Stimulated activated CD8-positive, alpha-beta memory T cell treated with anti-CD3 and anti-CD28 coated beads, Interleukin-15, amount 100 ng/mL, for 48 hours (primary cell): ENCODE data around the gene EIF2D.
"Not testable (repeated sequence)": the region's sequence is repeated elsewhere in the genome, so short reads cannot be mapped to it uniquely, and the experiment has no call there.

ENCODE experiments used
- DNase-seq, 2 donors: peaks; one replicate each; pipeline ENCODE4 v3.0.0-alpha.2; 2020; ENCODE audit warnings: low read depth in 2 of 2

EIF2D gene

GRCh38 chr1:206612129-206612876 is at the start of gene EIF2D:
EIF2D (minus strand) TSS chr1:206612465; CDS start chr1:206612342, 123 bp downstream.
- peak; percentile 90 to 91 for DNase-seq

GRCh38 chr1:206661161-206661820 is 49.0 kb upstream of the EIF2D start:
- DNase-seq = no peak

- DNase-seq = no peak
Observed at GRCh38 chr1:206660136-206660535, 47.9 kb upstream of the EIF2D start.

GRCh38 chr1:206658981-206659273 is 46.7 kb upstream of the EIF2D start:
- DNase-seq = no peak

GRCh38 chr1:206658264-206658980 is 46.2 kb upstream of the EIF2D start:
- peak in 1 of 2 donors; percentile 38 for DNase-seq

GRCh38 chr1:206657751-206658150 is 45.5 kb upstream of the EIF2D start:
- DNase-seq = no peak

- DNase-seq = no peak
Observed at GRCh38 chr1:206656936-206657335, 44.7 kb upstream of the EIF2D start.

GRCh38 chr1:206655471-206655882 is 43.2 kb upstream of the EIF2D start:
- DNase-seq = no peak

- no peak for DNase-seq
Observed at GRCh38 chr1:206654828-206655227, 42.6 kb upstream of the EIF2D start.

- no peak for DNase-seq
Observed at GRCh38 chr1:206653715-206654459, 41.6 kb upstream of the EIF2D start.

GRCh38 chr1:206651958-206652890 is 40.0 kb upstream of the EIF2D start:
- no peak for DNase-seq

GRCh38 chr1:206651014-206651413 is 38.7 kb upstream of the EIF2D start:
- DNase-seq = no peak

GRCh38 chr1:206649261-206649921 is 37.1 kb upstream of the EIF2D start:
- no peak for DNase-seq

GRCh38 chr1:206647224-206647623 is 35.0 kb upstream of the EIF2D start:
- no peak for DNase-seq

GRCh38 chr1:206646504-206646903 is 34.2 kb upstream of the EIF2D start:
- DNase-seq = no peak

- DNase-seq = no peak
Observed at GRCh38 chr1:206643118-206643698, 30.9 kb upstream of the EIF2D start.

- not testable (repeated sequence) for DNase-seq
Observed at GRCh38 chr1:206642074-206642473, 29.8 kb upstream of the EIF2D start.

- DNase-seq = no peak
Observed at GRCh38 chr1:206637605-206638004, 25.3 kb upstream of the EIF2D start.

GRCh38 chr1:206636671-206637070 is 24.4 kb upstream of the EIF2D start:
- no peak for DNase-seq

- DNase-seq = no peak
Observed at GRCh38 chr1:206635978-206636345, 23.7 kb upstream of the EIF2D start.
